ENCODE data around the gene CXCR6. TPM values are rescaled to one million over a fixed set of nuclear protein-coding genes. Genes with fewer than 3 reads are reported as not detected.

Gene CXCR6
- total RNA-seq, result not detected in 2 replicates

DNA sequence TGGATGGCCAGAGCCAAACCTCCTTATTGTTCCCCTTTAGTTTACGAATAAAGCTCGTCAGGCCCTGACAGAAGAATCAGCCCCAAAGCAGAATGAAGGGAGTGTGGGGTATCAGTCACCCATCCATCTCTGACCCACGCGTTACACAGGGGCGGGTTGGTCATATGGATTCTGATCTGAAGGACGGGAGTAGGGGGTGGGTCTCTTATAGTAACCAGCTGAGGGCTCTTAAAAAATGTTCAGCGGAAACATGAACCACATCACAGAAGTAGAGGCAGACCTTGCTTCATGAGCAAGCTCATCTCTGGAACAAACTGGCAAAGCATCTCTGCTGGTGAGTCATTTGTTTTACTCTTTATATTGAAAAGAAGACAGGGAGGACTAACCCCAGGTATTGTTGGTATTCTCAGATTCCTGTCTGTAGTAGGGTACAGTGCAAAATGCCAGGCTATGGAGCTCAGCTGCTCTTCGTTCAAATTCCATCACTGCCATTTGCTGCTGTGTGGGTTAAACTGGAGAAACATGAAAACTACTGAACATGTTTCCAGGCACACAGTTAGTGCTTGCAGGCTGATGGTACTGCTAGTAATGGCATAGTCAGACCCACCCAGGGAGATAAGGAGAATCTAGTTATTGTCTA is at the start of gene CXCR6:
CXCR6 (plus strand) TSS at position 258 of the 640 bp plus-strand sequence. CDS start 3,018 bp downstream, outside the sequence.
- DNase-seq (ENCODE audit: low read depth, low spot score), result no peak

DNA sequence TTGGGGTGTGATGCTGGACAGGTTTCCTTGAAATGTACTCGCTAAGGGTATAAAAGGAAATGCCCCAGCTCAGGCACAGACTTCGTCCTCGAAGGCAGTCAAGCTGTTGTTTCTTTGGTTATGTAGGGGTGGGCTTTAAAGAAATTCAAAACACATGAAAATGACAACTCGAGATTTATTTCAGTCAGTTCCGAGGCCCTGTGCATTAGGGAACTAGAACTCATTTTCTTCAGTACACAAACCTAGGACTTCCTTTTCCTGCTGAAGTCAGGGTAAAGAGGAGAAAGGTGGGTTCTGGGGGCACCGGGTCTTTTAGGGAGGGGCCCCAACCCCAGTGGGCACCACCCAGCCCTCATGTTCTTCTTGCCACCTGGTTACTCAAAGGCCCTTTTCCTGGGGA is 49.2 kb upstream of the CXCR6 start:
- DNase-seq (ENCODE audit: low read depth, low spot score), result no peak

DNA sequence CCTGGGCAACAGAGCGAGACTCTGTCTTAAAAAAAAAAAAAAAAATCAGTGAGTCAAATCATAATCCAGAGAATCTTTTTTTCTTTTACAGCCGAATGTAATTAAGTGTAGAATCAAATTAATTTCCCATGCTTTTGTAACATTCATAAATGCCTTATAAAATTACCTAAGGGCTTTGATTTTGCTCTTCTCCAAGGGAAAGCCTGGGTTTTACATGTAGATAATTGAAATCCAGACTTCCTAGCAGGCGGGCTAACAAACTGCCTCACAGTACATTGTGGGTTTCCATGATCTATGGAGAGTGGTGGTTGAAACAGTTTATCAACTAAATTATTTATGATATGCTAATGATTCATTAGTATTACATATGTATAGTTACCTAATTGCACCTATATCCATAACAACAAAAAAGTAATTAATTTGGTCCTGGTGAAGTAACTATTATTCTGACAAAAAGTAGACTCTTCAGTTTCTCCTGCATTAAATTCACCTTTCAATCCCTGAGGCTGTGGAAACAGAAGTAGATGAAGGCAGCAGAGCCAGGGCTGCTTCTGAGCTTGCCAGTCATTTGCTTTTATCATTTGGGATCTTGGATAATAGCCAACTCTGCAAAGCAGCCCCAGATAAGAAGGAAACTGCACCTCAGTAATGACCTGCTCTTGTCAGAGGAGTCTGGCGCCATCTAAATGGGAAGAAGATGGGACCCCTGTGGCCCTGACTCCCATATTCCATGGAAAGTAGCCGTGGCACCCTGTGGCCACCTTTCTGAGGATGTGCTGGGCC is 47.4 kb upstream of the CXCR6 start:
- no peak for DNase-seq (ENCODE audit: low read depth, low spot score)

GRCh38 chr3:45896956-45897355 is 46.3 kb upstream of the CXCR6 start:
- no peak for DNase-seq (ENCODE audit: low read depth, low spot score)

GRCh38 chr3:45904931-45905330 is 38.3 kb upstream of the CXCR6 start:
- DNase-seq (ENCODE audit: low read depth, low spot score), result no peak

GRCh38 chr3:45905755-45906154 is 37.5 kb upstream of the CXCR6 start:
- no peak for DNase-seq (ENCODE audit: low read depth, low spot score)

- DNase-seq (ENCODE audit: low read depth, low spot score), result no peak
Observed at GRCh38 chr3:45906681-45907407, 36.4 kb upstream of the CXCR6 start.

- DNase-seq (ENCODE audit: low read depth, low spot score), result no peak
Observed at GRCh38 chr3:45907769-45908705, 35.2 kb upstream of the CXCR6 start.

GRCh38 chr3:45908761-45909160 is 34.5 kb upstream of the CXCR6 start:
- no peak for DNase-seq (ENCODE audit: low read depth, low spot score)

DNA sequence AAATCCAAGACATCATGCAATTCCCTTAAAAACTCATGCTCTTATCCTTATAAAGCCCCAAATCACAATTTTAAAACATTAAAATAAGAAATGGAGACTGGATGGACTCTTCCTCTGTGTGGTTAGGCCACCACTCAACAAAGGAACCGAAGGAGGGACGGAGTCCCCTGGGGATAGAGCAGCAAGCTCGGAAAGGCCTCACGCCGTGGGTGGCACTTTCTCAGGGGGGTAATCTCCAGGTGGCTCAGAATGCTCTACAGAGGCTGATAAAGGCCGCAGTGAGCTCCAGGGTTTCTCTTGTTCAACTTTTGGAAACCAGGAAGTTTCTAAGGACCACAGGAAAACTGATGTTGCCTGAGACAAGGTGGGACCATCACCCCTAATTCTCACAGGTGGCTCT is 33.7 kb upstream of the CXCR6 start:
- DNase-seq (ENCODE audit: low read depth, low spot score), result no peak

GRCh38 chr3:45910892-45911291 is 32.4 kb upstream of the CXCR6 start:
- DNase-seq (ENCODE audit: low read depth, low spot score), result no peak

DNA sequence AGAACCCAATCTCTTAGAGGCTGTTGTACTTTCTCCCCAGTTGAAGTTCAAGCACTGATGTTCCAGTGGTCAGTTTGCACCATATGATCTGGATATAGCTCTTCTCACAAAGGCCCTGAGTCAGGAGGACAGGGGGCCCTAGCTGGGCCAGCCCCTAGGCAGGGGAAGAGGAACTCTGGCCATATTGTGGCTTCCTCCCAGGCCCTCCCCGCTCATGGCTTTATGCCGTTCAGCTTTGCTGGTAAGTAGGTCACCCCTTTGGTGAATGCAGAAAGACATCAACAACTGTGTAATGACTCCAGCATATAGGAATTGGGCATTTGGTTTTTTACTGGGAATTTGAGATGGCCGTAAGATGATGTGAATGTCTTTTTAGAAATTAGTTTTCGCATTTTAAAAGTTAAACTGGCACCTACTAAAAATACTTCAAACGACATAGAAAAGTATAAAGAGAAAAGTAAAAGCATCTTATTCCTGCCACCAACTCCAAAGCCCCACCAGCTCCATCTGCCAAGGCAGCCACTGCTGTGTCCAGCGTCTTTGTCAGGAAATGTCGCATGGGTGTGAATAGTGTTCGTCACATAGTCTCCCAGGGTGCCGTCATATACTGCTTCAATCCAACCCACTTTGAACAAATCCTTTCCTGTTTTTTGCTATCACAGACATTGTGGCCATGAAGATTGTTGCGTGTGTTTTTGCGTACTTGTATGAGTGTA is 31.6 kb upstream of the CXCR6 start:
- no peak for DNase-seq (ENCODE audit: low read depth, low spot score)

GRCh38 chr3:45912435-45912834 is 30.8 kb upstream of the CXCR6 start:
- DNase-seq (ENCODE audit: low read depth, low spot score), result no peak

GRCh38 chr3:45914362-45915058 is 28.8 kb upstream of the CXCR6 start:
- no peak for DNase-seq (ENCODE audit: low read depth, low spot score)

- no peak for DNase-seq (ENCODE audit: low read depth, low spot score)
Observed at GRCh38 chr3:45915059-45915439, 28.2 kb upstream of the CXCR6 start.

DNA sequence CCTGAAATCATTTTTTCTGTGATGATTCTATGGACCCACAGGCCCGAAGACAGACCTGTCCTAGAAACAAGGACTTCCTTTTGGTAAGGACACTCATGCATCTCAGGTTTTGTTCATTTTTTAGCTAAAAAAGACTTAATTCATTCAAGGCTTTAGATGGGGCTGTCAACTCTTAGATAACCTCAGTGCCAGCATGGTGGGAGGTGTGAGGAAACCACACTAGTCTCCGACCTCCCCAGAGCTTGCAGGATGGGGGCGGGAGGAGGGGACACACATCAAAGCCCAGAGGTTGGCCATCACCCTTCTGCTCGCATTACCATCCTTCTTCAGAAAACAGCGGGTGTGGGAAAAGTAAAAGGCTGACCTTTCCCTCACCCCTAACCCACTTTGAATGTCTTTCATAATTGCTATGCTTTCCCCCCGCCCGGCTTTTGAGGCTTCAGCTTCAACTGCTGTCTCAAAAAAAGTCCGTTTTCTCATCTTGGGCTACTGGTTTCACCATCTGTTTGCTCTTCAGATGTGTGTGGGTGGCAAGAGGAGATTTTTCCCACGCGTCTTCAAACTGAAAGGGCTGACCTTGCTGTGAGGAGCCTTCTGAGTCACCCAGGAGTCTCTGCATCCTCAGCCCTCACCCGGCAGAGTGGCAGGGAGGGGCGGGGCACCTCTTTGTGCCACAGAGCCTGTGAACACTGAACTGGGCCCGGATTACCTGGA is 27.6 kb upstream of the CXCR6 start:
- DNase-seq (ENCODE audit: low read depth, low spot score), result no peak

GRCh38 chr3:45917146-45917898 is 25.9 kb upstream of the CXCR6 start:
- no peak for DNase-seq (ENCODE audit: low read depth, low spot score)

- DNase-seq (ENCODE audit: low read depth, low spot score), result no peak
Observed at GRCh38 chr3:45921158-45922038, 21.9 kb upstream of the CXCR6 start.
